D721Med (cell line): Measurements from ENCODE around the gene CTNNA3.
"Not testable (repeated sequence)": the region's sequence is repeated elsewhere in the genome, so short reads cannot be mapped to it uniquely, and the experiment has no call there.

Experiments used
- DNase-seq: peaks from one replicate; pipeline ENCODE4 v3.0.0; 2011; ENCODE audit warnings: low spot score; ENCODE audit not compliant: insufficient read length
- FAIRE-seq: peaks from 2 replicates; lab custom pipeline; 2011; peaks lifted over from hg19 to GRCh38; lab: Jason Lieb, UNC
- TF ChIP-seq, protein P1 (sequence below): IDR thresholded peaks from 2 replicates; pipeline ENCODE4 v1.5.1; 2012; ENCODE audit warnings: mild to moderate bottlenecking, control low read depth; ENCODE audit not compliant: insufficient read depth; ENCODE audit errors: missing control alignments

Gene CTNNA3

DNA sequence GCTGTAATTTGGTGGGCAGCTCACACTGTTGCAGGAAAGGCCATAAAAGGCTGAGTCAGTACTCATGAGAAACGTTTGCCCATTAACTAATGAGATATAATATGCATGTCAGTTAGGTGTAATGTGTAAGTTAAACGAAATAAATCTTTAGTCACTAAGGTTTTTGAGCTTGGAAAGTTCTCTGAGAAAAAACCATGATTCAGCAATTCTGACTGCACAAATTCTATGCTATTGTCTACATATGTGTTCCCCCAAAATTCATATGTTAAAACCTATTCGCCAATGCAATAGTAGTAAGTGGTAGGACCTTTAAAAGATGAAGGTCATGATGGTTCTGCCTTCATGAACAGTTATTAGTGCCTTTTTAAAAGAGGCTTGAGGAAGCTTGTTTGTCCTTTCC, 1329.8 kb downstream of the CTNNA3 start:
- FAIRE-seq = no peak
- no peak for DNase-seq
- TF ChIP-seq, protein P1, sequence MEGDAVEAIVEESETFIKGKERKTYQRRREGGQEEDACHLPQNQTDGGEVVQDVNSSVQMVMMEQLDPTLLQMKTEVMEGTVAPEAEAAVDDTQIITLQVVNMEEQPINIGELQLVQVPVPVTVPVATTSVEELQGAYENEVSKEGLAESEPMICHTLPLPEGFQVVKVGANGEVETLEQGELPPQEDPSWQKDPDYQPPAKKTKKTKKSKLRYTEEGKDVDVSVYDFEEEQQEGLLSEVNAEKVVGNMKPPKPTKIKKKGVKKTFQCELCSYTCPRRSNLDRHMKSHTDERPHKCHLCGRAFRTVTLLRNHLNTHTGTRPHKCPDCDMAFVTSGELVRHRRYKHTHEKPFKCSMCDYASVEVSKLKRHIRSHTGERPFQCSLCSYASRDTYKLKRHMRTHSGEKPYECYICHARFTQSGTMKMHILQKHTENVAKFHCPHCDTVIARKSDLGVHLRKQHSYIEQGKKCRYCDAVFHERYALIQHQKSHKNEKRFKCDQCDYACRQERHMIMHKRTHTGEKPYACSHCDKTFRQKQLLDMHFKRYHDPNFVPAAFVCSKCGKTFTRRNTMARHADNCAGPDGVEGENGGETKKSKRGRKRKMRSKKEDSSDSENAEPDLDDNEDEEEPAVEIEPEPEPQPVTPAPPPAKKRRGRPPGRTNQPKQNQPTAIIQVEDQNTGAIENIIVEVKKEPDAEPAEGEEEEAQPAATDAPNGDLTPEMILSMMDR = no peak

DNA sequence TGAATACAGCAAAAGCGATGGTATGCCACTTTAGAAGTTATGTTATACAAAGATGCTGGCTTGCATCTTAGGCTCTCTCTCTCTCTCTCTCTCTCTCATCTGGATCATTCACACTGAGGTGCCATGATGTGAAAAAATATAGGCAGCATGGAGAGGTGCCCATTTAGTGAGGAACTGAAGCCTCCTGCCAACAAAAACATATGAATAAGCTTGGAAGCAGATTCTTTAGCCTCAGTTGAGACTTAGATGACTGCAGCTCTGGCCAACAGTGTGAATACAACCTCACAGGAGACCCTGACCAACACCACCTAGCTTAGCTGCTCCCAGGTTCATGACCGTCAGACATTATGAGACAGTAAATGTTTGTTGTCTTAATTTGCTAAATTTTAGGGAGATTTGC, 1330.3 kb downstream of the CTNNA3 start:
- FAIRE-seq (no peak), DNase-seq (no peak)
- TF ChIP-seq, protein P1 = no peak

DNA sequence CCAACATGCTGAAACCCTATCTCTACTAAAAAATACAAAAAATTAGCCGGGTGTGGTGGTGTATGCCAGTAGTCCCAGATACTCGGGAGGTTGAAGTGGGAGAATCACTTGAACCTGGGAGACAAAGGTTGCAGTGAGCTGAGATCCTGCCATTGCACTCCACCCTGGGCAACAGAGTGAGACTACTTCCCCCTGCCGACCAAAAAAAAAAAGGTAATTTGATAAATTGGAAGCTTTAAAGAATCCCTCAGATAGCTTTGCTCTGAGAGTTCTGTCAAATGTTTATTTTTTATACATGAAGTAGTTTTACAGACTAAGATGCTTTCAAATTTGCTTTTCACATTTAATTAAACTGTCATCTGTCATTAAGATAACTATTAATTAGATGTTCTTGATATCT, 1333.5 kb downstream of the CTNNA3 start:
- FAIRE-seq = no peak
- TF ChIP-seq, protein P1 = no peak

DNA sequence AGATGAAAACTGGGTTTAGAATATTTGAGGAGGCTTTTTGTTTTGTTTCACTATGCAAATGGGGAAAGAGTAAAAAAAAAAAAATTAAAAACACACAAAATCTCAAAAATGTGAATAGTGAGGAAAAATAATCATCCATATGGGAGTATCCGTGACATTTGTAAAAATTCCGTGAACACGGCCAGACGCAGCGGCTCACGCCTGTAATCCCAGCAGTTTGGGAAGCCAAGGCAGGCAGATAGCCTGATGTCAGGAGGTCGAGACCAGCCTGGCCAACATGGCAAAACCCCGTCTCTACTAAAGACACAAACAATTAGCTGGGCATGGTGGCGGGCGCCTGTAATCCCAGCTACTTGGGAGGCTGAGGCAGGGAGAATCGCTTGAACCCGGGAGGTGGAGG, 1342.2 kb downstream of the CTNNA3 start:
- FAIRE-seq = not testable (repeated sequence)

More for the DNA sequence above, 1333.5 kb downstream of the CTNNA3 start:
- no peak for DNase-seq

DNA sequence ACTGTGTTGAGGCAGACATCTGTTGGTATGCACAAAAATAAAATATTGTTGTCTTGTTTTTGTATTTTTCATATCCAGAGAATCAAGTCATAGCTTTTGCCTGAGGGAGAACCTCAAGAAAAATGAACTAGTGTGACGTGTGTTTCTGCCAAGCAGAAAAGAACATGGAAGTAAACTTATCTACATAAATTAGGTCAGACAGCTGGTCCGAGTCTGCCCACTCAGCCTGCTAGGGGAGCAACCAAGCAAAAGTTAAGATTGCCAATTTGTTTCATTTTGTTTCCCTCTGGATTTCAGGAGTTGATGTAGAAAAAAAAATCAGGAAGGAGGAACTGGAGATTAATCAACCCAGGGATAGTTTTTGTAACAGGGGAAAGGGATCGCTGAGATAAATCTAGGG, 1342.6 kb downstream of the CTNNA3 start:
- DNase-seq (no peak), FAIRE-seq (no peak)

More for the DNA sequence above, 1342.2 kb downstream of the CTNNA3 start:
- not testable (repeated sequence) for DNase-seq

DNA sequence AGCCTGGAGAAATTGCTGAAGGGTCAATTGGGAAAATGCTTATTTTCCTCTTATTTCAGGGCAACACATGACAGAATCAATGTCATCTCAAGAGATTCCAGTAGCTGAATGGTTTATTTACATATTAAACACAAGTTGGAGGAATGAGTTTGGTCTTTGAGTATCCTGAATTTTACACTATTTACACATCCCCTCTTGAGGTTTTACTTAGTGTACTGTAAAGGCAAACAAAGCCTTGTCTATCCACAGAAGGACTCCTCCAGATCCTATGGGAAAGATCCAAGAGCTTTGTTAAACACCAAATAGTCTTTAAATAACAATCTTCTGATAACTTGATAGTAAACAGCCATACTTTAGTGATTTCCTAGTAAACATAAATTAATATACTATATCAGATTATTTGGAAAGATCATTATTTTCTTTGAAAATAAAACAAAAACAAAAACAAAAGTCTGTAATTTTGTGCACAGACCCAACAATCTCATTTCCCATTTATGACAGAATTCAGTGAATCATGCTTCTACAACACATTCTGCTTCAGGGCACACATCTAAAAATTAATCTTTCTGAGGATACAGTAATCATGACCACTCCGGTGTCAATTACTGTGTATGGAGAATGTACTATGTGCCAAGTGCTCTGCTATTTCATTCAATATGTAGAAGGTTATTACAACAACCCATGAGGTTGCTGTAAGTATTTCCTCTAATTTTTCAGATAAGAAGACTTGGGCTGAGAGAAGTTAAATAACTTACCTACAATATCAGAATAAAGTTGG, 1345.2 kb downstream of the CTNNA3 start:
- TF ChIP-seq, protein P1 = no peak
- FAIRE-seq = no peak
- DNase-seq = no peak

More for the DNA sequence above, 1342.6 kb downstream of the CTNNA3 start:
- TF ChIP-seq, protein P1 = no peak

DNA sequence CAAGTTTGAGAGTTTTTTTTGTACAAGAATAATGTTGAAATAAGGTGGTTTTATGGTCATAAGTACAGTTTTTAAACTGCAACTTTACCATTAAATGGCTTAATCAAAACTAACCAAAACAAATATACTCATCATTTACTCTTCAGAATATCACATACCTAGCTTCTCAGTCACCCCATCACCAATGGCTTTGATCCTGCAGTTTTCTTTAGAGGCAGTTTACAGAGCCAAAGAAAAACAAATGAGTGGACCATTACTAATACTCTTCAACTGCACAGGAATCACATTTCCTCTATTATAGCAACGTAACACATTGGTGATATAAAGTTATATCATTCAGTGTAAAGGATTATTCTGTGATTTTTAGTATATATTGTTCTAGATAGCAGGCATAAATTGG, 1346.3 kb downstream of the CTNNA3 start:
- TF ChIP-seq, protein P1 = no peak
- no peak for DNase-seq
- no peak for FAIRE-seq
